GM18526 (cell line): ENCODE measurements around the gene WDR81.

Source experiments
- POLR2A ChIP-seq: IDR thresholded peaks from 3 replicates; pipeline ENCODE4 v1.6.1; 2011; ENCODE audit not compliant: insufficient read length; ENCODE audit errors: extremely low read depth

Gene WDR81

GRCh38 chr17:1724869-1725641 lies 551 bp downstream of the WDR81 start:
- TF ChIP-seq POLR2A, result no peak

GRCh38 chr17:1725642-1726511 lies 1.4 kb downstream of the WDR81 start:
- no peak for TF ChIP-seq POLR2A

GRCh38 chr17:1726626-1727257 lies 2.2 kb downstream of the WDR81 start:
- no peak for TF ChIP-seq POLR2A

- no peak for TF ChIP-seq POLR2A
These were observed 2.8 kb downstream of the WDR81 start for GRCh38 chr17:1727258-1727789.

GRCh38 chr17:1727876-1728630 lies 3.5 kb downstream of the WDR81 start:
- TF ChIP-seq POLR2A, result no peak

GRCh38 chr17:1729966-1730325 lies 5.4 kb downstream of the WDR81 start:
- no peak for TF ChIP-seq POLR2A

GRCh38 chr17:1730326-1731193 lies 6.1 kb downstream of the WDR81 start:
- no peak for TF ChIP-seq POLR2A

GRCh38 chr17:1731194-1731506 lies 6.6 kb downstream of the WDR81 start:
- TF ChIP-seq POLR2A, result no peak

GRCh38 chr17:1732241-1732832 lies 7.8 kb downstream of the WDR81 start:
- TF ChIP-seq POLR2A, result no peak

GRCh38 chr17:1732833-1733321 lies 8.4 kb downstream of the WDR81 start:
- no peak for TF ChIP-seq POLR2A

- TF ChIP-seq POLR2A, result no peak
These were observed 9.3 kb downstream of the WDR81 start for GRCh38 chr17:1733759-1734158.

- no peak for TF ChIP-seq POLR2A
These were observed 10.9 kb downstream of the WDR81 start for GRCh38 chr17:1735418-1735817.

GRCh38 chr17:1735834-1736347 lies 11.4 kb downstream of the WDR81 start:
- no peak for TF ChIP-seq POLR2A
